Vagina (tissue), 2 donors: ENCODE measurements around the gene BDKRB1.
A peak's percentile ranks its signal among the peaks of the same experiment; 100 is the strongest.

ENCODE experiments used
- POLR2A ChIP-seq, 2 donors: fragments of 450-650 bp; IDR thresholded peaks; one replicate each; pipeline ENCODE4 v1.6.1; 2017; ENCODE audit warnings: antibody characterized with exemption in 2 of 2, mild to moderate bottlenecking in 2 of 2, moderate library complexity in 2 of 2
- POLR2AphosphoS5 ChIP-seq, 2 donors: sonication (generic); formaldehyde crosslinking; IDR thresholded peaks; one replicate each; pipeline ENCODE4 v1.9.0; 2017; ENCODE audit warnings: antibody characterized with exemption in 2 of 2, mild to moderate bottlenecking in 2 of 2, low read depth in 1 of 2; ENCODE audit not compliant: insufficient read depth in 1 of 2
- TF ChIP-seq, protein P1 (sequence below), 3 experiments: fragments of 450-650 bp in 2 of 3; fragments of 200-600 bp in 1 of 3; sonication (generic) in 1 of 3; IDR thresholded peaks; one replicate each; pipeline ENCODE4 v1.5.1; 2017 to 2019; ENCODE audit warnings: antibody characterized with exemption in 3 of 3, mild to moderate bottlenecking in 2 of 3, moderate library complexity in 2 of 3

DNA sequence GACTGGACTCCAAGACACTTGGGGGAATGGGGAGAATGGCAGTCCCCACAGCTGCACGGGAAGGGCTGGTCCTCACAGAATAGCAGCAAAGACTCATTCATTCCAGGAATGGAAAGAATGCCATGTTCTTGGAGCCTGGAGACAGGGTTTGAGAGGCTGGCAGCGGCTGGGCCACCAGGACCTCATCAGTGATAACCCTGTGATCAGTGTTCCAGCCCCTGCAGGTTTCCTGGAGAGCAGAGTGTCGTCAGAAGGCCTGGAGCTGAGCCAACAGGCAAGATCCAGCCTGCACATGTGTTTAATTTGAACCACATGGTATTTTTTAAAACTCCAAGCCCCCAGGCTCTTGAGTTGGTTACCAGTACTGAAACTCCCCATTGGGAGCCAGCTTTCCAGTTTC lies 11.3 kb downstream of the BDKRB1 start:
- no peak for TF ChIP-seq POLR2A (IDR thresholded peaks at IDR 0.05)
- TF ChIP-seq, protein P1, sequence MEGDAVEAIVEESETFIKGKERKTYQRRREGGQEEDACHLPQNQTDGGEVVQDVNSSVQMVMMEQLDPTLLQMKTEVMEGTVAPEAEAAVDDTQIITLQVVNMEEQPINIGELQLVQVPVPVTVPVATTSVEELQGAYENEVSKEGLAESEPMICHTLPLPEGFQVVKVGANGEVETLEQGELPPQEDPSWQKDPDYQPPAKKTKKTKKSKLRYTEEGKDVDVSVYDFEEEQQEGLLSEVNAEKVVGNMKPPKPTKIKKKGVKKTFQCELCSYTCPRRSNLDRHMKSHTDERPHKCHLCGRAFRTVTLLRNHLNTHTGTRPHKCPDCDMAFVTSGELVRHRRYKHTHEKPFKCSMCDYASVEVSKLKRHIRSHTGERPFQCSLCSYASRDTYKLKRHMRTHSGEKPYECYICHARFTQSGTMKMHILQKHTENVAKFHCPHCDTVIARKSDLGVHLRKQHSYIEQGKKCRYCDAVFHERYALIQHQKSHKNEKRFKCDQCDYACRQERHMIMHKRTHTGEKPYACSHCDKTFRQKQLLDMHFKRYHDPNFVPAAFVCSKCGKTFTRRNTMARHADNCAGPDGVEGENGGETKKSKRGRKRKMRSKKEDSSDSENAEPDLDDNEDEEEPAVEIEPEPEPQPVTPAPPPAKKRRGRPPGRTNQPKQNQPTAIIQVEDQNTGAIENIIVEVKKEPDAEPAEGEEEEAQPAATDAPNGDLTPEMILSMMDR (IDR thresholded peaks at IDR 0.05), result no peak
- peak in 1 of 2 donors; percentile 27 for TF ChIP-seq POLR2AphosphoS5 (IDR thresholded peaks at IDR 0.05; ENCODE audit: insufficient read depth in 1 of 2, low read depth in 1 of 2)
